Activated CD8-positive, alpha-beta T cell treated with anti-CD3 and anti-CD28 coated beads, Interleukin-2, amount 10 ng/mL, durations not matched to agents 7 days and 5 days (primary cell): ENCODE results near the gene RNF217. TPM values are rescaled to one million over a fixed set of nuclear protein-coding genes. Genes with fewer than 3 reads are reported as not detected.

Experiments
- ATAC-seq: fragments of 150-1000 bp; cut with Tn5 transposase; one replicate; pipeline ENCODE4 v1.10.0; 2021; ENCODE audit warnings: moderate library complexity
- CTCF ChIA-PET: fragments of 350-600 bp; sonication (Branson Sonifier 250); formaldehyde crosslinking; loops from one replicate; lab custom pipeline; 2021; ENCODE audit warnings: antibody characterized with exemption; lab: Charles Lee
- POLR2A ChIA-PET: fragments of 350-600 bp; sonication (Branson Sonifier 250); formaldehyde crosslinking; loops from one replicate; lab custom pipeline; 2021; ENCODE audit warnings: antibody characterized with exemption; lab: Charles Lee
- DNase-seq: peaks from one replicate; pipeline ENCODE4 v3.0.0-alpha.2; 2020
- H3K27ac Mint-ChIP-seq: one replicate; pipeline ENCODE4 v1.8.0; 2021; ENCODE audit warnings: mild to moderate bottlenecking, mixed read lengths
- H3K27me3 Mint-ChIP-seq: one replicate; pipeline ENCODE4 v1.8.0; 2021; ENCODE audit warnings: low read depth, mixed read lengths
- H3K36me3 Mint-ChIP-seq: one replicate; pipeline ENCODE4 v1.8.0; 2021; ENCODE audit warnings: low read depth, mixed read lengths
- H3K4me1 Mint-ChIP-seq: one replicate; pipeline ENCODE4 v1.8.0; 2021; ENCODE audit warnings: low read depth, mixed read lengths
- H3K4me3 Mint-ChIP-seq: one replicate; pipeline ENCODE4 v1.8.0; 2021; ENCODE audit warnings: mild to moderate bottlenecking, mixed read lengths
- H3K9me3 Mint-ChIP-seq: one replicate; pipeline ENCODE4 v1.8.0; 2022; ENCODE audit warnings: mixed read lengths; ENCODE audit not compliant: insufficient read depth
- total RNA-seq, 2 experiments: library from RNA; stranded (reverse); gene quantifications; one replicate each; pipeline ENCODE4 v1.2.3, GENCODE V29; 2021

RNF217 gene
- total RNA-seq, 2 experiments from 2014 or later = 0.52 TPM; not detected in 1

GRCh38 chr6:124995645-124996325, 33.5 kb downstream of the RNF217 start:
- H3K27ac Mint-ChIP-seq = no peak overlapping the region
- no peak for ATAC-seq
- POLR2A ChIA-PET = no interaction called here

DNA sequence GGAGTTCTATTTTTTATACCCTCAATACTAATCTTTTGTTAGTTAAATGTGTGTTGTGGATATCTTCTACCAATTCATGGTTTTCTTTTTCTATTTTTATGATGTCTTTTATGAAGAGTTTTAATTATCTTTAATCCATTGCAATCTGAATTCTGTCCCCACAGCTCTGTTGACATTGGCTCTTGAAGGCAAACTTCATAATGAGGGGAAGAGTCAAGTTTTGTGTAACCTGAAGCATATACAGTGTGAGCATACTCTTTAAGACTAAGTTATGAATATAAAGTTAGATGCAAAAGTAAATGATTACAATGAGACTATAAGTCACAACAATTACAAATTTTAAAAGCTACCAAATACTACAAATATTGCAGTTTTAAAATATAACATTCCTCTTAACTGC, 34.2 kb downstream of the RNF217 start:
- Mint-ChIP-seq H3K27me3 (peaks cover 6% of the 10 kb centered on the region), H3K36me3 (no peaks in the 10 kb centered on the region), H3K27ac (no peak overlapping the region), H3K4me3 (no peak overlapping the region), H3K9me3 (no peaks in the 10 kb centered on the region), H3K4me1 (no peaks in the 10 kb centered on the region)
- CTCF ChIA-PET = no interaction called here
- POLR2A ChIA-PET = no interaction called here
- DNase-seq (no peak), ATAC-seq (no peak)

More at GRCh38 chr6:124995645-124996325, 33.5 kb downstream of the RNF217 start:
- Mint-ChIP-seq H3K4me1 (no peaks in the 10 kb centered on the region), H3K36me3 (no peaks in the 10 kb centered on the region), H3K27me3 (peaks cover 6% of the 10 kb centered on the region), H3K9me3 (no peaks in the 10 kb centered on the region), H3K4me3 (no peak overlapping the region)
- no peak for DNase-seq
- CTCF ChIA-PET = no interaction called here

DNA sequence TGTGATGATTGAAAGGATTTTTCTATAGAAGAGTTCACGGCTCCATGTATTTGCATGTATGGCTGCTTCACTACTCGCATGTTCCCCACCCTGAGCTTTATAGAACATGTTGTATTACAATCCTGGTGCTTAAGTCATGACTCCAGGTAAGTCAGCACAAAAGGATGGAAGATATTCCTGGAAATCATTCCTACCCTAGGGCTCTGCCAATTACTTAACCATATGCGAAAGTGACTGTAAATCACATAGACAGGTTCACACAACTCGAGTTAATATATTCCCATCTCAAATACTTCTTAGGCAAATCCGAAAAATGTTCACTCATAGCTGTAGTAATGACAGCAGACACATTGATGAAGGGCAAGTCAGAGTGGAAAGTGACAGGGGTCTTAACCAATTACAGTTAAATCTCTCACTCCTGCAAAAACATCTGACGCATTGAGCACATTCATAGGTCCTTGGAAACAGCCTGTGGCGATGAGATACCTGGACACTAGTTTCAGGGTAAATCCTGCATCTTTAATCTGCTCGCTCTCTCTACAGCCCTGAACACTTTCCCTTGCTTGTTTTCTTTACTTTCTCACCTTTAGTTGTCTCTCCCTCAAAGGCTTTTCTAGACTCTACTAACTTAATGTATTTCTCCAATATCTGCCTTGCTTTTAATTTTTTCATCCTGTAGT, 35.1 kb downstream of the RNF217 start:
- no peak overlapping the region for H3K27ac Mint-ChIP-seq
- ChIA-PET POLR2A (no interaction called here), CTCF (no interaction called here)
- no peak overlapping the region for H3K4me3 Mint-ChIP-seq
- peaks cover 6% of the 10 kb centered on the region for H3K27me3 Mint-ChIP-seq
- no peak for DNase-seq
- H3K36me3 Mint-ChIP-seq = no peaks in the 10 kb centered on the region
- ATAC-seq = no peak
- H3K4me1 Mint-ChIP-seq = no peaks in the 10 kb centered on the region
- H3K9me3 Mint-ChIP-seq = no peaks in the 10 kb centered on the region

- no peaks in the 10 kb centered on the region for H3K9me3 Mint-ChIP-seq
These were observed 37.0 kb downstream of the RNF217 start for GRCh38 chr6:124999105-124999764.

DNA sequence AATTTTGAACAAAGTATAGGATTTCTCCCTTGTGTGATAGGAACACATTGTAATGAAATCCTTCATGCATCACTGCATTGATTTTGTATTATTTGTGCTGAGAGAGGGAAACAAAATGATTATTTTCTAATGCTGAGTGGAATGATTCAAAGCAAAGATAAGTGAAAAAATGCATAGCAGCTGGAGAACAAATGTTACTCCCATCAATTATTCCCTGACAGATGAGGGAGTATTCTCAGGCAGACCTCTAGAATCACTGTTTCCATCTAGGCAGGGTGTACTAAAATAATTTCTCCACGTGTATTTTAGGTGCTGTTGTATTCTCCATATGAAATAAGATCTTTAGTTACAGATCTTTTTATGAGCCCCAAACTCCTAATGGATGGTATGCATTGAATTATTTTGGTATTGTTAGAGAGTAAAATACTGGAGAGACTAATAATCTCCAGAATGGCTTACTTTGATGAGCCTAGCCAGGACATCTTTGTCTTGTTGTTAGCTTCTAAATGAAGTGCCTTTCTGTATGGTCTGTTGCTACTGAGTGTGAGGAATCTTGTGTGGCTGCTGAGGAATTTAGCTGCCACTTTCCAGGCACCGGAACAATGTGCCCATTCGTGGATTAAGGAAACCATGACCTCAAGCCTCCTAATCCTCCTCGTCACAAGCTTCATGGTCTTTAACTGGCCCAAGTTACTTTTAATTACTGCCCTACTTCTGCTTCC, 39.6 kb downstream of the RNF217 start:
- no peaks in the 10 kb centered on the region for H3K4me1 Mint-ChIP-seq
- peaks cover 6% of the 10 kb centered on the region for H3K27me3 Mint-ChIP-seq
- ATAC-seq (no peak), DNase-seq (no peak)
- H3K9me3 Mint-ChIP-seq = no peaks in the 10 kb centered on the region
- ChIA-PET POLR2A (no interaction called here), CTCF (no interaction called here)
- no peaks in the 10 kb centered on the region for H3K36me3 Mint-ChIP-seq
- no peak overlapping the region for H3K4me3 Mint-ChIP-seq
- H3K27ac Mint-ChIP-seq = no peak overlapping the region

More at GRCh38 chr6:124999105-124999764, 37.0 kb downstream of the RNF217 start:
- ChIA-PET CTCF (no interaction called here), POLR2A (no interaction called here)
- DNase-seq = no peak
- Mint-ChIP-seq H3K4me3 (no peak overlapping the region), H3K36me3 (no peaks in the 10 kb centered on the region), H3K4me1 (no peaks in the 10 kb centered on the region), H3K27me3 (peaks cover 6% of the 10 kb centered on the region), H3K27ac (no peak overlapping the region)
- ATAC-seq = no peak

DNA sequence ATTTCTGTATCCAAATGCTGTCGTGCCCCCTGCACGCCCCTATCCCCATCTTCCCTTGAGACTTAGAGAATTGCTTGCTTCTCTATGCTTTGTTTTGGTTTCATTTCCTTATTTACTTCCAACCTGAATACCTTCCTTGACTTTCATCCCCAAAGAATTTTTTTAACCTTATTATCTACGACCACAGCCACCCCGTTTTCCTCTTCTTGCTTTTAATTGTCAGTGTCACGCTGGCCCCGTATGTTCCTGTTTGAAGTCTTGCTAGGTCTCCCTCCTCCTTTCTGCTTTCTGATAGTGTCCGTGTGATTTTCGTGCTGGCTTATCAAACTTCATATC, 40.1 kb downstream of the RNF217 start:
- ChIA-PET POLR2A (no interaction called here), CTCF (no interaction called here)
- ATAC-seq (no peak), DNase-seq (no peak)
- peaks cover 6% of the 10 kb centered on the region for H3K27me3 Mint-ChIP-seq
- H3K27ac Mint-ChIP-seq = no peak overlapping the region
- H3K4me3 Mint-ChIP-seq = no peak overlapping the region
- H3K9me3 Mint-ChIP-seq = no peaks in the 10 kb centered on the region
- no peaks in the 10 kb centered on the region for H3K36me3 Mint-ChIP-seq
- H3K4me1 Mint-ChIP-seq = no peaks in the 10 kb centered on the region

- ChIA-PET POLR2A (no interaction called here), CTCF (no interaction called here)
- DNase-seq (no peak), ATAC-seq (no peak)
- no peak overlapping the region for H3K27ac Mint-ChIP-seq
- peaks cover 1% of the 10 kb centered on the region for H3K27me3 Mint-ChIP-seq
- H3K9me3 Mint-ChIP-seq = no peaks in the 10 kb centered on the region
- no peaks in the 10 kb centered on the region for H3K36me3 Mint-ChIP-seq
- H3K4me3 Mint-ChIP-seq = no peak overlapping the region
- no peaks in the 10 kb centered on the region for H3K4me1 Mint-ChIP-seq
These were observed 40.8 kb downstream of the RNF217 start for GRCh38 chr6:125003070-125003469.

DNA sequence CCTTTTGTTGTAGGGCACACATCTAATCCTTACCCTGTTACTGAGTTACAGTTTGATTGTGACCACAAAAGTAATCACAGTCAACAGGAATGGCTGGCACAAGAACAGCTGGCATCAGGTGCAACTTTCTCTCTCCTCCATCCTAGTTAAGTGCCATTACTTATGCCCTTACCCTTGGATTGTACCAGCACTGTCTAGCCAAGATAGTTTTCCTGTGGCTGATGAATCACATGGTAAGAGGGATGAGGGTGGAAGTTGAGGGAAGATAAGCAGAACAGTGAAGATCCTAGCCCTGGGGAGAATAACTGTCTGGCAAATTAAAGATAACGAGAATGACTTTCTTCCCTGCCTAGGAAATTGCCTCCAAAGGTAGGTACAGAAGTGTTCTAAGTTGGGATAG, 42.0 kb downstream of the RNF217 start:
- POLR2A ChIA-PET = no interaction called here
- Mint-ChIP-seq H3K36me3 (no peaks in the 10 kb centered on the region), H3K9me3 (no peaks in the 10 kb centered on the region), H3K27me3 (peaks cover 2% of the 10 kb centered on the region), H3K4me1 (no peaks in the 10 kb centered on the region), H3K27ac (no peak overlapping the region), H3K4me3 (no peak overlapping the region)
- DNase-seq = no peak
- ATAC-seq = no peak
- CTCF ChIA-PET = no interaction called here

GRCh38 chr6:125004797-125005595, 42.8 kb downstream of the RNF217 start:
- CTCF ChIA-PET = no interaction called here

GRCh38 chr6:125008261-125008703, 46.0 kb downstream of the RNF217 start:
- POLR2A ChIA-PET = no interaction called here
- Mint-ChIP-seq H3K9me3 (no peaks in the 10 kb centered on the region), H3K36me3 (no peaks in the 10 kb centered on the region), H3K27me3 (peaks cover 2% of the 10 kb centered on the region), H3K4me3 (no peak overlapping the region), H3K4me1 (no peaks in the 10 kb centered on the region), H3K27ac (no peak overlapping the region)
- DNase-seq (no peak), ATAC-seq (no peak)
- CTCF ChIA-PET = no interaction called here

More at GRCh38 chr6:125004797-125005595, 42.8 kb downstream of the RNF217 start:
- H3K36me3 Mint-ChIP-seq = no peaks in the 10 kb centered on the region
- no peak overlapping the region for H3K27ac Mint-ChIP-seq
- no peaks in the 10 kb centered on the region for H3K4me1 Mint-ChIP-seq
- no peak for ATAC-seq
- no peak for DNase-seq
- H3K27me3 Mint-ChIP-seq = peaks cover 2% of the 10 kb centered on the region
- H3K4me3 Mint-ChIP-seq = no peak overlapping the region
- POLR2A ChIA-PET = no interaction called here
- no peaks in the 10 kb centered on the region for H3K9me3 Mint-ChIP-seq

DNA sequence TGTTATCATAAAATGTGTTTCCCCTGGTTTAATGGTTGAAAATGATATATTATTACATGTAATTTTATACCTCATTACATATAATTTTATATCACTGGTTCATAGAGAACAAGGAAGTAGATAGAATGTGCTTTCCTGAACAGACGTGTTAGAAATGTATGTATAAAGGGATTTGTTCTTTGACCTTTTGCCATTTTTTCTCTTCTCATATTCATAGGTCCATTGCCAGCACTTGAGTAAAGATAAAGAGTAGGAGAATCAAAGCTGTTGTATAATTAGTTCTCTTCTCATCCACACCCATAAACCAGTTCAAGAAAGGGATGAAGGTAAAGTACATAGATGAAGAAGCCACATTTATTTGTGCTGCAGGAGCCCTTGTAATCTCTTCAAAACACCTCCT, 46.7 kb downstream of the RNF217 start:
- Mint-ChIP-seq H3K4me3 (no peak overlapping the region), H3K4me1 (peaks cover 1% of the 10 kb centered on the region), H3K9me3 (no peaks in the 10 kb centered on the region), H3K27ac (no peak overlapping the region), H3K36me3 (peaks cover 1% of the 10 kb centered on the region), H3K27me3 (peaks cover 2% of the 10 kb centered on the region)
- DNase-seq = no peak
- ATAC-seq = no peak
- ChIA-PET POLR2A (no interaction called here), CTCF (no interaction called here)
